GM12878 (cell line): ENCODE measurements around the gene RALB. TPM values are rescaled to one million over a fixed set of nuclear protein-coding genes. Genes with fewer than 3 reads are reported as not detected.

ENCODE experiments used
- ATAC-seq: fragments of 200-7000 bp; cut with Tn5 transposase; 3 replicates; pipeline ENCODE4 v1.9.1; 2020; ENCODE audit warnings: mild to moderate bottlenecking, moderate library complexity
- BruUV-seq: library from RNA; stranded (reverse); fragments of 400-500 nt; replicated peaks from 2 replicates; lab custom pipeline; 2021; lab: Mats Ljungman, UMichigan
- CTCF ChIA-PET: fragments of 300-600 bp; sonication (Branson Sonifier 250); formaldehyde crosslinking; extraction: SDS; loops from one replicate; lab custom pipeline; 2021; ENCODE audit warnings: inconsistent platforms; lab: Yijun Ruan, JAX
- POLR2A ChIA-PET: fragments of 350-600 bp; formaldehyde crosslinking; extraction: SDS; loops from one replicate; lab custom pipeline; 2021; ENCODE audit warnings: inconsistent platforms; lab: Charles Lee
- RAD21 ChIA-PET: fragments of 300-600 bp; sonication (Branson Sonifier 250); formaldehyde crosslinking; loops from one replicate; lab custom pipeline; 2023; ENCODE audit warnings: antibody characterized with exemption; ENCODE audit not compliant: unreplicated experiment; lab: Charles Lee
- SMC1A ChIA-PET: fragments of 300-600 bp; sonication (Branson Sonifier 250); formaldehyde crosslinking; loops from one replicate; lab custom pipeline; 2023; ENCODE audit not compliant: unreplicated experiment, uncharacterized antibody; lab: Charles Lee
- DNase-seq: peaks from one replicate; pipeline ENCODE4 v3.0.0-alpha.2; 2011; ENCODE audit warnings: low read depth, low spot score
- FAIRE-seq: peaks from 3 replicates; lab custom pipeline; 2011; peaks lifted over from hg19 to GRCh38; lab: Jason Lieb, UNC
- H2AFZ ChIP-seq: 2 replicates; pipeline ENCODE4 v1.6.0; 2011; ENCODE audit warnings: low read depth, low read length, control low read depth; ENCODE audit not compliant: control insufficient read depth
- H3K27ac ChIP-seq: 2 replicates; pipeline ENCODE4 v1.5.1; 2011; ENCODE audit warnings: control low read depth; ENCODE audit not compliant: control insufficient read depth, insufficient read depth
- H3K27me3 ChIP-seq, 2 experiments: replicated peaks in 1 of 2; 2 replicates each; pipeline versions ENCODE4 v1.6.0 to v1.6.1; 2011; ENCODE audit warnings: low read length in 1 of 2; ENCODE audit not compliant: control insufficient read depth in 2 of 2, insufficient read depth in 2 of 2
- H3K36me3 ChIP-seq, 2 experiments: 2 replicates each; pipeline ENCODE4 v1.5.1; 2011; ENCODE audit warnings: low read length in 1 of 2; ENCODE audit not compliant: control insufficient read depth in 2 of 2, insufficient read depth in 2 of 2
- H3K4me1 ChIP-seq: 2 replicates; pipeline ENCODE4 v1.6.1; 2011; ENCODE audit warnings: mild to moderate bottlenecking, low read length, moderate library complexity, mixed read lengths; ENCODE audit not compliant: control insufficient read depth, insufficient read depth
- H3K4me2 ChIP-seq: 2 replicates; pipeline ENCODE4 v1.6.0; 2011; ENCODE audit warnings: control low read depth; ENCODE audit not compliant: control insufficient read depth, insufficient read depth
- H3K4me3 ChIP-seq: fragments of 200-600 bp; sonication (generic); 2 replicates; pipeline ENCODE4 v1.5.1; 2016
- H3K79me2 ChIP-seq: 2 replicates; pipeline ENCODE4 v1.6.0; 2011; ENCODE audit warnings: low read length; ENCODE audit not compliant: control insufficient read depth, insufficient read depth
- H3K9ac ChIP-seq: 2 replicates; pipeline ENCODE4 v1.8.0; 2011; ENCODE audit warnings: low read length, control low read depth, mixed read lengths; ENCODE audit not compliant: control insufficient read depth, insufficient read depth
- H3K9me3 ChIP-seq: replicated peaks from 3 replicates; pipeline ENCODE4 v1.5.1; 2011; ENCODE audit warnings: mild to moderate bottlenecking, low read length; ENCODE audit not compliant: control insufficient read depth, insufficient read depth
- H4K20me1 ChIP-seq: 2 replicates; pipeline ENCODE4 v1.6.0; 2011; ENCODE audit not compliant: control insufficient read depth, insufficient read depth
- EED ChIP-seq: sonication (generic); IDR thresholded peaks from 2 replicates; pipeline ENCODE4 v1.6.1; 2016; ENCODE audit warnings: antibody characterized with exemption, low read depth
- KLF5 ChIP-seq: fragments of 450-650 bp; IDR thresholded peaks from 2 replicates; pipeline ENCODE4 v1.6.1; 2014; ENCODE audit warnings: mild to moderate bottlenecking; ENCODE audit not compliant: partially characterized antibody
- MLLT1 ChIP-seq: fragments of 450-650 bp; IDR thresholded peaks from 2 replicates; pipeline ENCODE4 v1.6.1; 2016; ENCODE audit warnings: mild to moderate bottlenecking
- MYB ChIP-seq: fragments of 150-350 bp; IDR thresholded peaks from 2 replicates; pipeline ENCODE4 v1.6.1; 2014; ENCODE audit warnings: mild to moderate bottlenecking, low read depth, low read length, borderline replicate concordance
- NFYB ChIP-seq: IDR thresholded peaks from 2 replicates; pipeline ENCODE4 v1.6.1; 2011; ENCODE audit warnings: low read depth, mild to moderate bottlenecking, low read length, improper control_type of control experiment, moderate library complexity; ENCODE audit not compliant: insufficient read depth
- NR2C2 ChIP-seq: IDR thresholded peaks from 2 replicates; pipeline ENCODE4 v1.6.1; 2011; ENCODE audit warnings: borderline replicate concordance, low read depth; ENCODE audit not compliant: control insufficient read depth, insufficient read length
- SMC3 ChIP-seq: IDR thresholded peaks from 2 replicates; pipeline ENCODE4 v1.6.1; 2011; ENCODE audit warnings: low read length, improper control_type of control experiment, borderline replicate concordance
- SP1 ChIP-seq: IDR thresholded peaks from one replicate; pipeline ENCODE4 v1.6.1; 2011; ENCODE audit warnings: low read depth, low read length
- ZNF622 ChIP-seq: fragments of 450-650 bp; IDR thresholded peaks from 2 replicates; pipeline ENCODE4 v1.6.1; 2017; ENCODE audit warnings: mild to moderate bottlenecking, inconsistent platforms
- WGBS: methylation state at CpG from one replicate; pipeline ENCODE4 v1.1.6; 2016; ENCODE audit warnings: low lambda C conversion rate; ENCODE audit not compliant: insufficient replicate concordance, insufficient coverage; ENCODE audit errors: missing lambda C conversion rate; 5-methylcytosine and 5-hydroxymethylcytosine counted together
- in situ Hi-C: fragments of 300-500 bp; cut with MboI; formaldehyde crosslinking; loops from 9 replicates; pipeline ENCODE4 v1.14.3; 2018; ENCODE audit warnings: mixed read lengths
- intact Hi-C: fragments of 100-400 bp; cut with micrococcal nuclease; formaldehyde crosslinking; loops from one replicate; pipeline ENCODE4 v1.14.2; 2022; ENCODE audit not compliant: unreplicated experiment
- polyA plus RNA-seq, 11 experiments: library from polyadenylated mRNA; depleted of rRNA in 4 of 11; unstranded in 6 of 11; stranded (reverse) in 5 of 11; fragments of >200 nt; fragmentation: Nextera tagmentation in 4 of 11; fragmentation: Illumina TruSeq in 1 of 11; extraction: Ambion mirVana in 4 of 11; extraction: Trizol in 1 of 11; gene quantifications; 1 replicate in 1 of 11; 2 replicates in 10 of 11; pipeline versions ENCODE4 v1.2.1 to v1.2.3, GENCODE V29; 2011 to 2016; ENCODE audit warnings: inconsistent platforms in 2 of 11, missing spikeins in 2 of 11, low read depth in 1 of 11
- total RNA-seq, 4 experiments: library from RNA; depleted of rRNA in 3 of 4; stranded (reverse); fragments of >200 nt in 3 of 4; fragmentation: Illumina TruSeq in 1 of 4; extraction: Trizol in 1 of 4; gene quantifications; 2 replicates each; pipeline versions ENCODE4 v1.2.1 to v1.2.3, GENCODE V29; 2013 to 2021
- TF ChIP-seq, protein P1 (sequence below), 3 experiments: IDR thresholded peaks in 2 of 3; conservative IDR thresholded peaks in 1 of 3; 2 replicates each; pipeline ENCODE4 v1.5.1; 2011; ENCODE audit warnings: low read depth in 3 of 3, low read length in 3 of 3, mild to moderate bottlenecking in 3 of 3, control low read depth in 2 of 3, moderate library complexity in 2 of 3, inconsistent platforms in 1 of 3, mixed read lengths in 1 of 3; ENCODE audit not compliant: control insufficient read depth in 2 of 3, insufficient read depth in 1 of 3; ENCODE audit errors: extremely low read depth in 1 of 3

RALB gene
- total and polyA plus RNA-seq, 10 of the 15 experiments (the other 5 are each of a cell fraction or from before 2014, with no cell fraction given), result 8.3 to 54.0 (median 24.2) TPM

DNA sequence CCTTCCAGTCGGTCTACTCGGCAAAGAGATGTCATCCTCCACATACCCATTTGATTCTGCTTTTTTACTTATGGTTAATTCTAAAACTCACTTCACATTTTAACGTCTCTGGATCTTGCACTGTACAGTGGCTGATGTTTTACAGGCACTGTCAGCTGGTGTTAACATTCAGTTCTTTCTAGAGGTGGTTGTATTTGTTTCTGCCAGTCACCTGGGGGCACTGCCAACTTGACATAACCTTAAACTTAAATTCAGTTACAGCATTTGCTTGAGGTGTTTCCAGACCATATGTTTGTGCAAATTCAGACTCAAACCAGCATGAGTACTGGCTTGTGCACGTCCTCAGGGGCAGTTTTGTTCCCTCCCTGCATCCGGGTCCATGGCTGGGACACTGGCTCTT is 24.1 kb upstream of the RALB start:
- no peak for ATAC-seq
- 75% methylated on average over 5 of the region's 5 CpGs for WGBS
- no peaks in the 10 kb centered on the region for H3K9me3 ChIP-seq
- BruUV-seq, result no TSS peak
- ChIA-PET SMC1A (interaction anchor here (7.3 kb wide), 1 partner anchor 83 kb away, joined by 106 read pairs; no protein-coding TSS in a partner anchor), RAD21 (interaction anchor here (0.7 to 1.7 kb wide), 4 partner anchors 25 to 84 kb away, joined by 3 to 19 read pairs (median 4); no protein-coding TSS in a partner anchor), CTCF (interaction anchor here (0.9 to 3.2 kb wide), 6 partner anchors 26 to 88 kb away, joined by 3 to 48 read pairs (median 6); no protein-coding TSS in a partner anchor), POLR2A (interaction anchor here (0.6 to 1.0 kb wide), 2 partner anchors 8 to 387 kb away, joined by 3 read pairs; no protein-coding TSS in a partner anchor)
- in situ Hi-C loops, result no loop called here
- DNase-seq, result no peak
- intact Hi-C loops, result no loop called here
- no peak overlapping the region for H3K9ac ChIP-seq
- no peak overlapping the region for H3K27ac ChIP-seq
- H3K36me3 ChIP-seq, result no peaks in the 10 kb centered on the region
- H3K4me3 ChIP-seq, result peak overlapping the region; percentile 89; the same call in 1 of the 2 replicates
- no peak overlapping the region for H2AFZ ChIP-seq
- H3K4me2 ChIP-seq, result peak overlapping the region; percentile 77; the same call in 1 of the 2 replicates
- H4K20me1 ChIP-seq, result no peaks in the 10 kb centered on the region
- FAIRE-seq, result no peak
- H3K79me2 ChIP-seq, result peaks cover 38% of the 10 kb centered on the region
- H3K27me3 ChIP-seq, result no peaks in the 10 kb centered on the region
- peaks cover 22% of the 10 kb centered on the region for H3K4me1 ChIP-seq
- TF ChIP-seq MYB (no peak), ZNF622 (no peak), NFYB (no peak), SMC3 (peak; percentile 33; the same call in 1 of the 2 replicates), MLLT1 (no peak), EED (no peak), KLF5 (no peak), SP1 (no peak), NR2C2 (no peak)
- TF ChIP-seq, protein P1, sequence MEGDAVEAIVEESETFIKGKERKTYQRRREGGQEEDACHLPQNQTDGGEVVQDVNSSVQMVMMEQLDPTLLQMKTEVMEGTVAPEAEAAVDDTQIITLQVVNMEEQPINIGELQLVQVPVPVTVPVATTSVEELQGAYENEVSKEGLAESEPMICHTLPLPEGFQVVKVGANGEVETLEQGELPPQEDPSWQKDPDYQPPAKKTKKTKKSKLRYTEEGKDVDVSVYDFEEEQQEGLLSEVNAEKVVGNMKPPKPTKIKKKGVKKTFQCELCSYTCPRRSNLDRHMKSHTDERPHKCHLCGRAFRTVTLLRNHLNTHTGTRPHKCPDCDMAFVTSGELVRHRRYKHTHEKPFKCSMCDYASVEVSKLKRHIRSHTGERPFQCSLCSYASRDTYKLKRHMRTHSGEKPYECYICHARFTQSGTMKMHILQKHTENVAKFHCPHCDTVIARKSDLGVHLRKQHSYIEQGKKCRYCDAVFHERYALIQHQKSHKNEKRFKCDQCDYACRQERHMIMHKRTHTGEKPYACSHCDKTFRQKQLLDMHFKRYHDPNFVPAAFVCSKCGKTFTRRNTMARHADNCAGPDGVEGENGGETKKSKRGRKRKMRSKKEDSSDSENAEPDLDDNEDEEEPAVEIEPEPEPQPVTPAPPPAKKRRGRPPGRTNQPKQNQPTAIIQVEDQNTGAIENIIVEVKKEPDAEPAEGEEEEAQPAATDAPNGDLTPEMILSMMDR (IDR thresholded peaks at IDR 0.05 in 2 of 3, conservative IDR thresholded peaks at IDR 0.05 in 1 of 3; ENCODE audit: control insufficient read depth in 2 of 3, extremely low read depth in 1 of 3, insufficient read depth in 1 of 3, low read depth in 3 of 3, low read length in 3 of 3), result peak in 2 of 3 experiments; percentile 9 to 50; a peak in 2 of 6 replicates
